GM19328 (cell line): ENCODE data around the gene BRD4.

Experiments used
- ATAC-seq: cut with Tn5 transposase; IDR thresholded peaks from one replicate; pipeline ENCODE4 v1.9.1; 2021; ENCODE audit warnings: mild to moderate bottlenecking, moderate library complexity; ENCODE audit not compliant: unreplicated experiment

Gene BRD4

GRCh38 chr19:15268928-15269253, 63.4 kb downstream of the BRD4 start:
- ATAC-seq = no peak

GRCh38 chr19:15268192-15268927, 64.0 kb downstream of the BRD4 start:
- ATAC-seq = no peak

- no peak for ATAC-seq
Observed at GRCh38 chr19:15266683-15267082, 65.7 kb downstream of the BRD4 start.

GRCh38 chr19:15265850-15266248, 66.5 kb downstream of the BRD4 start:
- no peak for ATAC-seq

GRCh38 chr19:15265214-15265849, 67.0 kb downstream of the BRD4 start:
- no peak for ATAC-seq

- ATAC-seq = no peak
Observed at GRCh38 chr19:15264933-15265206, 67.5 kb downstream of the BRD4 start.

GRCh38 chr19:15264061-15264932, 68.0 kb downstream of the BRD4 start:
- ATAC-seq = no peak

- no peak for ATAC-seq
Observed at GRCh38 chr19:15263361-15263985, 68.9 kb downstream of the BRD4 start.

GRCh38 chr19:15262011-15262410, 70.3 kb downstream of the BRD4 start:
- no peak for ATAC-seq

GRCh38 chr19:15260939-15261338, 71.4 kb downstream of the BRD4 start:
- ATAC-seq = no peak

GRCh38 chr19:15259907-15260306, 72.4 kb downstream of the BRD4 start:
- no peak for ATAC-seq

GRCh38 chr19:15257782-15258181, 74.6 kb downstream of the BRD4 start:
- ATAC-seq = no peak

GRCh38 chr19:15256708-15257331, 75.5 kb downstream of the BRD4 start:
- ATAC-seq = no peak

- no peak for ATAC-seq
Observed at GRCh38 chr19:15255359-15255990, 76.9 kb downstream of the BRD4 start.

GRCh38 chr19:15254547-15254946, 77.8 kb downstream of the BRD4 start:
- ATAC-seq = no peak

GRCh38 chr19:15253513-15253912, 78.8 kb downstream of the BRD4 start:
- no peak for ATAC-seq

GRCh38 chr19:15253061-15253460, 79.3 kb downstream of the BRD4 start:
- no peak for ATAC-seq

GRCh38 chr19:15252398-15253018, 79.8 kb downstream of the BRD4 start:
- ATAC-seq = no peak

- no peak for ATAC-seq
Observed at GRCh38 chr19:15251749-15252397, 80.5 kb downstream of the BRD4 start.
